ENCODE measurements around the gene ACTL9. TPM values are rescaled to one million over a fixed set of nuclear protein-coding genes. Genes with fewer than 3 reads are reported as not detected.
A peak's percentile ranks its signal among the peaks of the same experiment; 100 is the strongest.

ACTL9 gene
- total and polyA plus RNA-seq, 2 of the 13 experiments (the other 11 are each of a cell fraction or from before 2014, with no cell fraction given), result not detected

DNA sequence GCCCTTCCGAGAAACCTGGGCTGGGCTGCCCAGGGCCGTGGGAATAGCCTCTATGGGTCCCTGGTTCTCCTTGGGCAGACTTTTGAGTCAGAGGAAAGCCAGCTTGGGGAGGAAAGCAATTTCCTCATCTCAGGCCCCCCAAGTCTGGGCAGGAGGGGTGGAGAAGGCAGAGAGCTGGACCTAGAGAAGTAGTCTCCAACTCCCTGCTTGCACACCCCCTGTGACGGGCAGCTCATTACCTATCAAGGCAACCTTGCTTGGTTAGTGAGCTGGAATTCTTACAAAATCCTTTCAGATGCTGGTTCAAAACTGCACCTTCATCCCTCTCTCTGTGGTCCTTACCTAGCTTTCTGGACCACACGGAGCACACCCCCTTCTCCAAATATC, 33.9 kb downstream of the ACTL9 start (continued):
- TF ChIP-seq ZFP1 (CRISPR knock-in tag; IDR thresholded peaks at IDR 0.05) (no peak), ZNF292 (CRISPR knock-in tag; IDR thresholded peaks at IDR 0.05; ENCODE audit: borderline replicate concordance, low read depth) (no peak)

DNA sequence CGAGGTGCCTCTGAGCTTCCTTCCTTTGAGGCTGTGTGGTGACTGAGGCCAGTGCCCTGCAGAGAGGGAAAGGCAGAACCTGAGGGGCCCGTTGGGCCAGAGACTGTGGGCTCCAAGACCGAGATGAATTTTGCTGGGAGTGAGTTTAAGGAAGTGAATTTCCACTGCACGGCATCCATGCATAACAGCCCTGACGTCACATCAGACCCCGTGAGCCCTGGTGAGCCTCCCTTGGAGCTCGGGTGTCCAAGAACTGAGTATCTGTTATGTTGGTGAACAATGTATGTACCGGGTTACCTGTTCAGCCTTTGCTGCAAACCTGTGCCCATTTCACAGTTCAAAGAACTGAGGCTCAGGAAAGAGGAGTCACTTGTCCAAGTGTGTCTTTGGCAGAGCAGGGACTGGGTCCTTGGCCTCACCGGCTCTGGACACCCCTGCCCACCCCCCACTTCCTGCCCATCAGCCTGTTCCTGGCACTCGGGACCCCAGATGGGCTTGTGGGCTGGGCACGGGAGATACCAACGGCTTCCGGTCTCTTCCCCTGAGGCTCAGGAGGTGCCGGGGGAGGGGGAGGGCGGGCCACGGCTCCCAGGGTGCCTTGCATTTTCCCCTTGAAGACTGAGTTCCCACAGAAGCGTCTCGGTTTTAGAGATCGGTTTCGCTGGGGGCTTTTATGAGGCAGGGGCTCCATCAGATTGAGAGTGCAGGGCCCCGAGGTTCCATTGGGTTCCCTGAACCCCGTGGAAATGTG, 34.5 kb downstream of the ACTL9 start:
- WGBS (ENCODE audit: low lambda C conversion rate), result 11% methylated on average over 7 of the region's 22 CpGs
- ChIA-PET POLR2A (no interaction called here), CTCF (ENCODE audit: low intra/inter-chr PET ratio, low total read pairs) (no interaction called here)
- BruUV-seq (replicated peaks), result no TSS peak
- H3K9me3 ChIP-seq (ENCODE audit: low read length), result no peaks in the 10 kb centered on the region
- no peak overlapping the region for H2AFZ ChIP-seq (ENCODE audit: low read length)
- no peak overlapping the region for H3K27ac ChIP-seq (ENCODE audit: extremely low read length, insufficient read depth, low read length)
- H3K79me2 ChIP-seq (ENCODE audit: insufficient read depth, low read length), result no peaks in the 10 kb centered on the region
- no peak overlapping the region for H3K9ac ChIP-seq (ENCODE audit: insufficient read depth, low read depth, low read length)
- H3K36me3 ChIP-seq (replicated peaks in 1 of 2; ENCODE audit: control insufficient read depth in 1 of 2, insufficient read depth in 2 of 2, low read length in 2 of 2), result no peaks in the 10 kb centered on the region
- H3K4me3 ChIP-seq (replicated peaks in 1 of 3; ENCODE audit: insufficient read depth in 1 of 3, low read depth in 2 of 3, low read length in 3 of 3), result no peak overlapping the region
- DNase-seq (ENCODE audit: low spot score) (no peak), ATAC-seq (no peak), FAIRE-seq (no peak)
- in situ Hi-C loops (cut with HindIII; ENCODE audit: extremely low pct_ligation_motif_present, low pct_unique_long_range_greater_than_20kb), result loop anchor here (25.0 kb wide), 1 partner anchor 423 kb away; the partner anchor contains the start of gene OR1M1
- no peaks in the 10 kb centered on the region for H3K4me1 ChIP-seq (ENCODE audit: insufficient read depth, low read length)
- H4K20me1 ChIP-seq (ENCODE audit: insufficient read depth, low read length), result no peaks in the 10 kb centered on the region
- TF ChIP-seq CCAR2 (optimal IDR thresholded peaks at IDR 0.05; ENCODE audit: low read depth, low read length), result no peak
- peak; percentile 61 for TF ChIP-seq ZNF629 (CRISPR knock-in tag; conservative IDR thresholded peaks at IDR 0.05)
- no peak for TF ChIP-seq SOX13 (IDR thresholded peaks at IDR 0.05)
- no peak for TF ChIP-seq SOX13 (CRISPR knock-in tag; conservative IDR thresholded peaks at IDR 0.05 in 1 of 2, IDR thresholded peaks at IDR 0.05 in 1 of 2)
- peak; percentile 74 for TF ChIP-seq CREB1 (IDR thresholded peaks at IDR 0.05)
- TF ChIP-seq CREB1 (CRISPR knock-in tag; IDR thresholded peaks at IDR 0.05), result no peak
- TF ChIP-seq, protein P1, sequence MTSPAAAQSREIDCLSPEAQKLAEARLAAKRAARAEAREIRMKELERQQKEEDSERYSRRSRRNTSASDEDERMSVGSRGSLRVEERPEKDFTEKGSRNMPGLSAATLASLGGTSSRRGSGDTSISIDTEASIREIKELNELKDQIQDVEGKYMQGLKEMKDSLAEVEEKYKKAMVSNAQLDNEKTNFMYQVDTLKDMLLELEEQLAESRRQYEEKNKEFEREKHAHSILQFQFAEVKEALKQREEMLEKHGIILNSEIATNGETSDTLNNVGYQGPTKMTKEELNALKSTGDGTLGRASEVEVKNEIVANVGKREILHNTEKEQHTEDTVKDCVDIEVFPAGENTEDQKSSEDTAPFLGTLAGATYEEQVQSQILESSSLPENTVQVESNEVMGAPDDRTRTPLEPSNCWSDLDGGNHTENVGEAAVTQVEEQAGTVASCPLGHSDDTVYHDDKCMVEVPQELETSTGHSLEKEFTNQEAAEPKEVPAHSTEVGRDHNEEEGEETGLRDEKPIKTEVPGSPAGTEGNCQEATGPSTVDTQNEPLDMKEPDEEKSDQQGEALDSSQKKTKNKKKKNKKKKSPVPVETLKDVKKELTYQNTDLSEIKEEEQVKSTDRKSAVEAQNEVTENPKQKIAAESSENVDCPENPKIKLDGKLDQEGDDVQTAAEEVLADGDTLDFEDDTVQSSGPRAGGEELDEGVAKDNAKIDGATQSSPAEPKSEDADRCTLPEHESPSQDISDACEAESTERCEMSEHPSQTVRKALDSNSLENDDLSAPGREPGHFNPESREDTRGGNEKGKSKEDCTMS (CRISPR knock-in tag; conservative IDR thresholded peaks at IDR 0.05), result no peak
- TF ChIP-seq ZNF543 (CRISPR knock-in tag; IDR thresholded peaks at IDR 0.05), result 0 out of 2 replicates have a peak, but pooled peaks have one; percentile 58
- TF ChIP-seq TEAD2 (CRISPR knock-in tag; IDR thresholded peaks at IDR 0.05), result no peak
- no peak for TF ChIP-seq REXO4 (CRISPR knock-in tag; IDR thresholded peaks at IDR 0.05; ENCODE audit: borderline replicate concordance)
- H3K27me3 ChIP-seq (ENCODE audit: control insufficient read depth in 1 of 2, insufficient read depth in 2 of 2, low read length in 2 of 2), result peaks cover 0 to 5% of the 10 kb centered on the region in 2 experiments; a peak in 2 of 5 replicates
- intact Hi-C loops (cut with micrococcal nuclease; ENCODE audit: unreplicated experiment), result no loop called here
- no peak overlapping the region for H3K4me2 ChIP-seq (ENCODE audit: low read depth, low read length)

Data from HepG2 (cell line).